D721Med (cell line): ENCODE data around the gene BEST1.

Source experiments
- DNase-seq: peaks from one replicate; pipeline ENCODE4 v3.0.0; 2011; ENCODE audit warnings: low spot score; ENCODE audit not compliant: insufficient read length
- FAIRE-seq: peaks from 2 replicates; lab custom pipeline; 2011; peaks lifted over from hg19 to GRCh38; lab: Jason Lieb, UNC
- CTCF ChIP-seq: IDR thresholded peaks from 2 replicates; pipeline ENCODE4 v1.5.1; 2012; ENCODE audit warnings: mild to moderate bottlenecking, control low read depth; ENCODE audit not compliant: insufficient read depth; ENCODE audit errors: missing control alignments

The BEST1 gene

DNA sequence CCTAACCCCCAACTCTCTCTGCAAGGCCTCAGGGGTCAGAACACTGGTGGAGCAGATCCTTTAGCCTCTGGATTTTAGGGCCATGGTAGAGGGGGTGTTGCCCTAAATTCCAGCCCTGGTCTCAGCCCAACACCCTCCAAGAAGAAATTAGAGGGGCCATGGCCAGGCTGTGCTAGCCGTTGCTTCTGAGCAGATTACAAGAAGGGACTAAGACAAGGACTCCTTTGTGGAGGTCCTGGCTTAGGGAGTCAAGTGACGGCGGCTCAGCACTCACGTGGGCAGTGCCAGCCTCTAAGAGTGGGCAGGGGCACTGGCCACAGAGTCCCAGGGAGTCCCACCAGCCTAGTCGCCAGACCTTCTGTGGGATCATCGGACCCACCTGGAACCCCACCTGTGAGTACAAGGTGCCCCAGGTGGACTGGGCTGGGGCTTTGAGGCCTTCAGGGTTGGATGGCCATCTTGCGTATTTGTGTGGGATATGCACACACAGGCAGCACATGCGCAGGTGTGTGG, at the start of gene BEST1:
Gene BEST1 (plus strand): TSS at position 317 of the 513 bp plus-strand sequence. CDS start 1,456 bp downstream, outside the sequence.
- DNase-seq = no peak
- no peak for TF ChIP-seq CTCF
- FAIRE-seq = no peak

DNA sequence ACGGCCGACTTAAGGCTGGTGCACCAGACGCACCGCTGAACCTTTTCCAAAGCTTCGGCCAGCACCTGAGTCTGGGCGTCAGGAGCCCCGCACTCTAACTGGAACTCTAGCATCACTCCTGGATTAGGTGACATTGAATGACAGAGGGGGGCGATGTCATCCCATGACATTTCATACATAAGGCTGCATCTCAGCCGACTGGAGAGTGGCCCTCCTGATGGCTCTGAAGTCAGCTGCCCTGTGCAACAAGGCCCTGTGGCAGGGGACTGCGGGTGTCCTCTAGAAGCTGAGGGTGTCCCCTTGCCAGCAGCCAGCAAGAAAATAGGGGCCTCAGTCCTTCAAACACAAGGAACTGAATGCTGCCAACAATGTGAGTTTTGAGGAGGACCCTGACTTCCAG, 48.8 kb upstream of the BEST1 start:
- no peak for TF ChIP-seq CTCF
- DNase-seq = no peak
- no peak for FAIRE-seq

GRCh38 chr11:61902313-61902712, 47.8 kb upstream of the BEST1 start:
- no peak for TF ChIP-seq CTCF
- no peak for FAIRE-seq
- DNase-seq = no peak

DNA sequence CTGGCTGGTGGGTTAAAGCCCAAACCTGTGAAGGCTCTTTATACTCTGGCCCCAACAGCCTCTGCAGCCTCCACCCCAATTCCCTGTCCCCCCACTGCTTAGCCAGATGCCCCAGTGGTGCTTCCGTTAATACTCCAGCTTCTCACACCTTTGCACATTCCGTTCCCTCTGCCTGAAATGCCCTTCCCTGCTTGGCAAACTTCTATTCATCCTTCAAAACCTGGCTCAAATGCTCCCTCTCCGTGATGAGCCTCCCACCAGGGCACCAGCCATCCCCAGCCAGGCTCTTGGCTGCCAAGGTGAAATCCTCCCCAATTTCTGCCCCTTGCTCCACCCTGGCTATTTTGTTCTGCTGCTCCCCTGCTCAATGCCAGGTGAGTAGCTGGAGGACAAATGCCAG, 46.3 kb upstream of the BEST1 start:
- DNase-seq (no peak), FAIRE-seq (no peak)
- TF ChIP-seq CTCF = no peak

GRCh38 chr11:61904539-61905048, 45.6 kb upstream of the BEST1 start:
- FAIRE-seq (no peak), DNase-seq (no peak)
- no peak for TF ChIP-seq CTCF

DNA sequence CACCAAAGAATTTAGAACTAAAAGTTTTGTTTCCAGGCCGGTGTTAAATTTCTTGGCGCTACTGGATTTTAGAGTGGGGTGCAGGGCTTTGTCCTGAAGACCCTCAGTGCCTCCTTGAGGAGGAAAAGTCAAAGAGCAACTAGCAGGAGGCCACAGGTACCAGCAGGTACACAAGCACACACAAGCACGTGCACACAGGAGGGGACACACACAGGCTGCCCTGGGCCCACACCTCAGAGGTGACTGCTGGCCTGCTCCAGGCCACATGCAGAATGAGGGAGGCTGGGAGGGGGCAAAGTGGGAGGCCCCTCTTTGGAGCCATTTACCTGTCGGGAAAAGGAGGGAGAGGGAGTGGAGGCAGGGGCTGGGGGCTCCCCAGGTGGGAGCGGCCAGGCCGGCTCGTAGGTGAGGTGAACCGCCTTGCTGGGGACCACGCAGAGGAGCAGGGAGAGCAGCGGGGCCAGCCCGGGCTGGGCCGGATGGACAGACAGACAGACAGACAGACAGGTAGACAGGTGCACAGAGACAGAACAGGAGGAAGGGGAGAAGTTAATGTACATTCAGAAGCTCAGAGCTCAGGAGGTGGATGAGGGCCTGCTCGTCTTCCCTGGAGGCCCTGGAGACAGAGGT, 45.0 kb upstream of the BEST1 start:
- TF ChIP-seq CTCF = no peak
- FAIRE-seq (no peak), DNase-seq (no peak)
